ENCODE results near the gene UBA3. TPM values are rescaled to one million over a fixed set of nuclear protein-coding genes. Genes with fewer than 3 reads are reported as not detected.
A peak's percentile ranks its signal among the peaks of the same experiment; 100 is the strongest.

UBA3 gene
- total and polyA plus RNA-seq, 2 of the 13 experiments (the other 11 are each of a cell fraction or from before 2014, with no cell fraction given) = 40.7 to 49.0 TPM

GRCh38 chr3:69084326-69085167, 4.4 kb upstream of the UBA3 start, which contains the start of gene ARL6IP5 (continued):
- TF ChIP-seq DBP (CRISPR knock-in tag; IDR thresholded peaks at IDR 0.05; ENCODE audit: not compliant biosample characterization) = no peak
- TF ChIP-seq ZNF224 (CRISPR knock-in tag; IDR thresholded peaks at IDR 0.05) = no peak
- no peak for TF ChIP-seq HMGXB3 (CRISPR knock-in tag; IDR thresholded peaks at IDR 0.05; ENCODE audit: borderline replicate concordance)
- peak; percentile 58 for TF ChIP-seq ZNF331 (CRISPR knock-in tag; IDR thresholded peaks at IDR 0.05)
- TF ChIP-seq HNRNPLL (IDR thresholded peaks at IDR 0.05; ENCODE audit: low read depth, low read length, poor library complexity, severe bottlenecking) = peak; percentile 85
- peak; percentile 28; the same call in 1 of the 2 replicates for TF ChIP-seq ARID5B (CRISPR knock-in tag; IDR thresholded peaks at IDR 0.05)
- TF ChIP-seq SMARCE1 (IDR thresholded peaks at IDR 0.05; ENCODE audit: borderline replicate concordance) = no peak
- TF ChIP-seq ZNF580 (CRISPR knock-in tag; IDR thresholded peaks at IDR 0.05; ENCODE audit: borderline replicate concordance, low read depth) = no peak
- peak; percentile 80 for TF ChIP-seq HDAC1 (CRISPR knock-in tag; IDR thresholded peaks at IDR 0.05)
- TF ChIP-seq CTCF (CRISPR knock-in tag; IDR thresholded peaks at IDR 0.05) = no peak
- TF ChIP-seq FOXP4 (CRISPR knock-in tag; IDR thresholded peaks at IDR 0.05) = no peak
- no peak for TF ChIP-seq CREM (IDR thresholded peaks at IDR 0.05)
- TF ChIP-seq CREM (CRISPR knock-in tag; IDR thresholded peaks at IDR 0.05) = no peak
- TF ChIP-seq FOXK2 (IDR thresholded peaks at IDR 0.05) = no peak
